NCI-H524 (cell line): ENCODE results near the gene ZRANB1.
"Not testable (repeated sequence)": the region's sequence is repeated elsewhere in the genome, so short reads cannot be mapped to it uniquely, and the experiment has no call there.

ENCODE experiments used
- DNase-seq, 2 experiments: peaks; one replicate each; lab custom pipeline; 2025; lab: John Stamatoyannopoulos, UW

The ZRANB1 gene

GRCh38 chr10:124941823-124942222, at the start of gene ZRANB1:
TSS of gene ZRANB1 (plus strand) at chr10:124942123. CDS start at chr10:124942494, 371 bp downstream.
- DNase-seq, result no peak

GRCh38 chr10:124892905-124893304, 49.0 kb upstream of the ZRANB1 start:
- no peak for DNase-seq

GRCh38 chr10:124894569-124895215, 47.2 kb upstream of the ZRANB1 start:
- DNase-seq, result no peak

GRCh38 chr10:124896751-124897150, 45.2 kb upstream of the ZRANB1 start:
- DNase-seq, result peak in 1 of 2 experiments; percentile 36

- no peak for DNase-seq
These were observed 43.5 kb upstream of the ZRANB1 start for GRCh38 chr10:124898471-124898870.

- no peak for DNase-seq
These were observed 42.8 kb upstream of the ZRANB1 start for GRCh38 chr10:124899151-124899550.

- DNase-seq, result no peak
These were observed 39.5 kb upstream of the ZRANB1 start for GRCh38 chr10:124902462-124902861.

GRCh38 chr10:124903111-124903510, 38.8 kb upstream of the ZRANB1 start:
- no peak for DNase-seq

- DNase-seq, result no peak
These were observed 37.1 kb upstream of the ZRANB1 start for GRCh38 chr10:124904796-124905195.

GRCh38 chr10:124906551-124907001, 35.3 kb upstream of the ZRANB1 start:
- no peak for DNase-seq

GRCh38 chr10:124909563-124909962, 32.4 kb upstream of the ZRANB1 start:
- no peak for DNase-seq

GRCh38 chr10:124911124-124912067, 30.5 kb upstream of the ZRANB1 start:
- no peak for DNase-seq

GRCh38 chr10:124912101-124912886, 29.6 kb upstream of the ZRANB1 start:
- DNase-seq, result no peak

GRCh38 chr10:124913167-124913566, 28.8 kb upstream of the ZRANB1 start:
- DNase-seq, result no peak

- not testable (repeated sequence) for DNase-seq
These were observed 27.5 kb upstream of the ZRANB1 start for GRCh38 chr10:124914398-124914797.

GRCh38 chr10:124916098-124916584, 25.8 kb upstream of the ZRANB1 start:
- DNase-seq, result no peak

GRCh38 chr10:124916585-124917427, 25.1 kb upstream of the ZRANB1 start:
- peak; percentile 48 to 78 for DNase-seq

GRCh38 chr10:124917428-124918190, 24.3 kb upstream of the ZRANB1 start:
- DNase-seq, result peak in 1 of 2 experiments; percentile 1

GRCh38 chr10:124918191-124918830, 23.6 kb upstream of the ZRANB1 start:
- DNase-seq, result no peak

GRCh38 chr10:124918906-124919305, 23.0 kb upstream of the ZRANB1 start:
- DNase-seq, result no peak
